H9 (cell line): ENCODE results near the gene ZNF292. TPM values are rescaled to one million over a fixed set of nuclear protein-coding genes. Genes with fewer than 3 reads are reported as not detected.

Experiments
- DNase-seq: peaks from one replicate; pipeline ENCODE4 v3.0.0-alpha.2; 2017
- H2AFZ ChIP-seq: one replicate; pipeline ENCODE4 v1.6.1; 2013; ENCODE audit warnings: mild to moderate bottlenecking, low read length, control low read depth, moderate library complexity
- H2AK5ac ChIP-seq: 2 replicates; pipeline ENCODE4 v1.6.1; 2013; ENCODE audit warnings: low read length, control low read depth, mixed read lengths; ENCODE audit not compliant: insufficient read length
- H2BK120ac ChIP-seq: one replicate; pipeline ENCODE4 v1.6.1; 2013; ENCODE audit warnings: low read depth, mild to moderate bottlenecking, low read length, control low read depth, inconsistent platforms; ENCODE audit not compliant: poor library complexity, severe bottlenecking
- H2BK12ac ChIP-seq: 2 replicates; pipeline ENCODE4 v1.6.1; 2013; ENCODE audit warnings: low read length, control low read depth, mixed read lengths, low read depth; ENCODE audit not compliant: insufficient read length
- H2BK15ac ChIP-seq: 2 replicates; pipeline ENCODE4 v1.6.1; 2013; ENCODE audit warnings: low read depth, low read length, control low read depth
- H2BK20ac ChIP-seq: one replicate; pipeline ENCODE4 v1.6.1; 2013; ENCODE audit warnings: low read depth, mild to moderate bottlenecking, low read length, control low read depth, inconsistent platforms; ENCODE audit not compliant: poor library complexity, severe bottlenecking
- H2BK5ac ChIP-seq: 2 replicates; pipeline ENCODE4 v1.6.1; 2013; ENCODE audit warnings: low read length, control low read depth, mixed read lengths; ENCODE audit not compliant: insufficient read length
- H3K14ac ChIP-seq: 2 replicates; pipeline ENCODE4 v1.6.1; 2013; ENCODE audit warnings: low read length, control low read depth; ENCODE audit not compliant: insufficient read depth
- H3K18ac ChIP-seq: 2 replicates; pipeline ENCODE4 v1.6.1; 2013; ENCODE audit warnings: low read depth, mild to moderate bottlenecking, mixed read lengths, low read length, control low read depth; ENCODE audit not compliant: insufficient read length
- H3K23ac ChIP-seq: 2 replicates; pipeline ENCODE4 v1.6.1; 2013; ENCODE audit warnings: low read length, control low read depth, mixed read lengths, low read depth; ENCODE audit not compliant: insufficient read length
- H3K23me2 ChIP-seq: 2 replicates; pipeline ENCODE4 v1.6.1; 2013; ENCODE audit warnings: low read depth, mild to moderate bottlenecking, mixed read lengths, low read length, control low read depth; ENCODE audit not compliant: insufficient read length, poor library complexity, severe bottlenecking
- H3K27ac ChIP-seq: 2 replicates; pipeline ENCODE4 v1.5.1; 2013; ENCODE audit warnings: low read length, control low read depth, mixed read lengths, low read depth; ENCODE audit not compliant: insufficient read length
- H3K27me3 ChIP-seq: 2 replicates; pipeline ENCODE4 v1.6.1; 2013; ENCODE audit warnings: low read length, control low read depth, inconsistent platforms; ENCODE audit not compliant: insufficient read depth
- H3K4ac ChIP-seq: 2 replicates; pipeline ENCODE4 v1.6.1; 2013; ENCODE audit warnings: low read depth, mild to moderate bottlenecking, control low read depth, inconsistent platforms, low read length, moderate library complexity
- H3K4me1 ChIP-seq: 2 replicates; pipeline ENCODE4 v1.6.1; 2013; ENCODE audit warnings: low read length, control low read depth, inconsistent platforms; ENCODE audit not compliant: insufficient read depth
- H3K4me2 ChIP-seq: 2 replicates; pipeline ENCODE4 v1.6.1; 2013; ENCODE audit warnings: low read length, control low read depth, mixed read lengths; ENCODE audit not compliant: insufficient read length, insufficient read depth
- H3K56ac ChIP-seq: 2 replicates; pipeline ENCODE4 v1.6.1; 2013; ENCODE audit warnings: low read depth, mild to moderate bottlenecking, mixed read lengths, low read length, control low read depth; ENCODE audit not compliant: insufficient read length
- H3K79me1 ChIP-seq: 2 replicates; pipeline ENCODE4 v1.6.1; 2013; ENCODE audit warnings: low read depth, mild to moderate bottlenecking, moderate library complexity, low read length, control low read depth, inconsistent platforms; ENCODE audit not compliant: insufficient read depth, poor library complexity, severe bottlenecking
- H3K79me2 ChIP-seq: 2 replicates; pipeline ENCODE4 v1.6.1; 2013; ENCODE audit warnings: low read length, control low read depth, inconsistent platforms; ENCODE audit not compliant: insufficient read depth
- H3K9ac ChIP-seq: 2 replicates; pipeline ENCODE4 v1.6.1; 2013; ENCODE audit warnings: low read length, control low read depth, mixed read lengths; ENCODE audit not compliant: insufficient read length; ENCODE audit errors: extremely low read depth
- H3K9me3 ChIP-seq: one replicate; pipeline ENCODE4 v1.6.1; 2013; ENCODE audit warnings: low read depth, low read length, inconsistent platforms; ENCODE audit not compliant: control insufficient read depth
- H3T11ph ChIP-seq: one replicate; pipeline ENCODE4 v1.6.1; 2013; ENCODE audit warnings: mild to moderate bottlenecking, low read length, control low read depth, inconsistent platforms
- H4K20me1 ChIP-seq: one replicate; pipeline ENCODE4 v1.6.1; 2013; ENCODE audit not compliant: control insufficient read depth, insufficient read length, insufficient read depth
- H4K5ac ChIP-seq: 2 replicates; pipeline ENCODE4 v1.6.1; 2013; ENCODE audit warnings: low read depth, mild to moderate bottlenecking, mixed read lengths, low read length, control low read depth; ENCODE audit not compliant: insufficient read length
- H4K8ac ChIP-seq: replicated peaks from 2 replicates; pipeline ENCODE4 v1.6.1; 2013; ENCODE audit warnings: low read length, control low read depth, mixed read lengths, low read depth; ENCODE audit not compliant: insufficient read length
- H4K91ac ChIP-seq: 2 replicates; pipeline ENCODE4 v1.6.1; 2013; ENCODE audit warnings: low read depth, mild to moderate bottlenecking, moderate library complexity, mixed read lengths, low read length, control low read depth; ENCODE audit not compliant: insufficient read length
- H3K27ac Mint-ChIP-seq, 3 experiments: 2 replicates in 2 of 3; 3 replicates in 1 of 3; pipeline ENCODE4 v1.8.0; 2020 to 2021; ENCODE audit warnings: mixed read lengths in 3 of 3, mild to moderate bottlenecking in 1 of 3, moderate library complexity in 1 of 3
- H3K27me3 Mint-ChIP-seq: 2 replicates; pipeline ENCODE4 v1.8.0; 2021; ENCODE audit warnings: low read depth, mild to moderate bottlenecking, moderate library complexity, mixed read lengths
- H3K36me3 Mint-ChIP-seq, 3 experiments: 2 replicates in 2 of 3; 3 replicates in 1 of 3; pipeline ENCODE4 v1.8.0; 2020 to 2021; ENCODE audit warnings: low read depth in 3 of 3, mixed read lengths in 3 of 3; ENCODE audit not compliant: insufficient read depth in 1 of 3
- H3K4me1 Mint-ChIP-seq, 2 experiments: 2 replicates each; pipeline ENCODE4 v1.8.0; 2020; ENCODE audit warnings: mixed read lengths in 2 of 2
- H3K4me3 Mint-ChIP-seq, 2 experiments: 2 replicates in 1 of 2; 3 replicates in 1 of 2; pipeline ENCODE4 v1.8.0; 2020 to 2021; ENCODE audit warnings: mild to moderate bottlenecking in 2 of 2, mixed read lengths in 2 of 2, moderate library complexity in 1 of 2
- H3K9me3 Mint-ChIP-seq, 2 experiments: 2 replicates in 1 of 2; 3 replicates in 1 of 2; pipeline ENCODE4 v1.8.0; 2020; ENCODE audit warnings: mild to moderate bottlenecking in 2 of 2, mixed read lengths in 2 of 2, moderate library complexity in 1 of 2
- CTCF ChIP-seq: fragments of 200-600 bp; sonication (generic); conservative IDR thresholded peaks from 3 replicates; pipeline ENCODE4 v1.8.0; 2021; ENCODE audit warnings: antibody characterized with exemption, mild to moderate bottlenecking
- WGBS: extraction: QIAGEN DNeasy Blood & Tissue Kit; methylation state at CpG from one replicate; pipeline ENCODE4 v1.1.7; 2013; ENCODE audit warnings: missing lambda C conversion rate, low lambda C conversion rate, mixed read lengths; ENCODE audit not compliant: insufficient read length; ENCODE audit errors: extremely low coverage; 5-methylcytosine and 5-hydroxymethylcytosine counted together
- total RNA-seq: library from RNA; stranded (reverse); gene quantifications from 2 replicates; pipeline ENCODE4 v1.2.1, GENCODE V29; 2021

The ZNF292 gene
- total RNA-seq, 1 experiment from 2014 or later = 38.7 TPM

DNA sequence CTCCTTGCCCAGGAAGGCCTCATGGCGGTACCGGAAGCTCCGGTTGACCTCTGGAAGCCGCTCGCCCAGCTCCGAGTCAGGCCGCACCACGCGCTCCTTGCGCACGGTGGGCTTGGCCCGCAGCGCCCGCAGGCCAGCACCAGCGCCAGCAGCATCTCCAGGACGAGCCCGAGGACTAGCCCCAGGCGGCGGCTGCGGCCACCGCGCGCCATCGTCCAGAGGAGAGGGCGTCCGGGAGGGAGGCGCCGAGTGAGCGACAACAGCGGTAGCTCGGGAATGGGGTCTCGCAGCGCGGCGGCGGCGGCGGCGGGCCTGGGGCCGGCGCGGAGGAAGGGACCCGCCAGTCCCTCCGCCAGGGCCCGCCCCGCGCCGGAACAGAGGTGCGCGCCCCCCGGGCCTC is 32.9 kb upstream of the ZNF292 start:
- no peak overlapping the region for H3K4me2 ChIP-seq

More for the DNA sequence above, 32.9 kb upstream of the ZNF292 start:
- H3K56ac ChIP-seq = no peak overlapping the region
- H4K91ac ChIP-seq = no peak overlapping the region
- no peak overlapping the region for H4K5ac ChIP-seq
- no peaks in the 10 kb centered on the region for H3K79me2 ChIP-seq
- Mint-ChIP-seq H3K36me3 (0 out of 7 replicates have a peak, but pooled peaks cover 0 to 7% (median 2%) of the 10 kb centered on the region in 3 experiments), H3K27me3 (no peaks in the 10 kb centered on the region; the same call in 1 of the 2 replicates), H3K4me3 (no peak overlapping the region), H3K27ac (no peak overlapping the region), H3K4me1 (peaks cover 5% of the 10 kb centered on the region in 2 experiments; a peak in 2 of 4 replicates), H3K9me3 (peaks cover 0 to 10% of the 10 kb centered on the region in 2 experiments; a peak in 2 of 5 replicates)
- no peaks in the 10 kb centered on the region for H3K4me1 ChIP-seq
- no peak overlapping the region for H3K4ac ChIP-seq
- no peak overlapping the region for H4K8ac ChIP-seq
- no peak overlapping the region for H2BK15ac ChIP-seq
- no peaks in the 10 kb centered on the region for H3K79me1 ChIP-seq
- H3K23me2 ChIP-seq = no peaks in the 10 kb centered on the region
- H3K14ac ChIP-seq = no peak overlapping the region
- no peaks in the 10 kb centered on the region for H4K20me1 ChIP-seq
- WGBS = no CpG with 5 or more reads among the region's 51 CpGs
- H2BK12ac ChIP-seq = no peak overlapping the region
- H2BK20ac ChIP-seq = no peak overlapping the region
- peak; percentile 60 for DNase-seq
- H3K27me3 ChIP-seq = no peaks in the 10 kb centered on the region
- no peak for TF ChIP-seq CTCF
- H3K9ac ChIP-seq = no peak overlapping the region
- H3K27ac ChIP-seq = no peak overlapping the region
- H3K23ac ChIP-seq = no peak overlapping the region
- H2AFZ ChIP-seq = no peak overlapping the region
- no peak overlapping the region for H2AK5ac ChIP-seq
- H3K18ac ChIP-seq = no peak overlapping the region
- no peaks in the 10 kb centered on the region for H3K9me3 ChIP-seq
- H3T11ph ChIP-seq = no peak overlapping the region
- H2BK5ac ChIP-seq = no peak overlapping the region
- no peak overlapping the region for H2BK120ac ChIP-seq
